ENCODE results near the gene LRRC10B.

The LRRC10B gene

DNA sequence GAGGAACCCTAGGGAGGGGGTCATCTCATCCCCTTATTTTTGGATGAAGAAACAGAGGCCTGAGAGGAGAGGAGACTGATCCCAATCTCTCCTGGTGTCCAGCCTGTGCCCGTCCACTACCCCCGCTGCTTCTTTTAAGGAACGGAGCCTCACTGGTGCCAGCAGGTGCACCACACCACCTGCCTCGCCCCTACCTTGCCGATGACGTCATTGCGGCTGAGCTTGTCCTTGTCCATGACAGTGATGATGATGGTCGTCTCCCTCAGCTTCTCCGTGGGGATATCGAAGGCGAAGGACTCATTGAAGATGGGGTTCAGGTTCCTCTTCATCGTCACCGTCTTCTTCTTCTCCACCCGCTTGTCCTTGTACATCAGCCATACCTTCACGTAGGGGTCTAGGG, 14.3 kb downstream of the LRRC10B start:
- Histone ChIP-seq H3K9me3 (ENCODE audit: insufficient read depth, low read length) (no peaks in the 10 kb centered on the region), H3K4me3 (ENCODE audit: low read length) (no peak overlapping the region), H3K27me3 (ENCODE audit: low read depth, low read length) (peaks cover 38% of the 10 kb centered on the region), H3K4me1 (ENCODE audit: low read length) (no peaks in the 10 kb centered on the region), H2AFZ (ENCODE audit: low read depth, low read length) (no peak overlapping the region), H3K36me3 (replicated peaks; ENCODE audit: low read depth, low read length) (no peaks in the 10 kb centered on the region), H3K4me2 (ENCODE audit: low read length) (no peak overlapping the region), H3K9ac (ENCODE audit: low read length) (no peak overlapping the region), H3K79me2 (ENCODE audit: low read length) (no peaks in the 10 kb centered on the region), H3K27ac (ENCODE audit: low read length) (no peak overlapping the region), H4K20me1 (ENCODE audit: insufficient read depth, low read length) (no peaks in the 10 kb centered on the region)
- TF ChIP-seq, protein P1, sequence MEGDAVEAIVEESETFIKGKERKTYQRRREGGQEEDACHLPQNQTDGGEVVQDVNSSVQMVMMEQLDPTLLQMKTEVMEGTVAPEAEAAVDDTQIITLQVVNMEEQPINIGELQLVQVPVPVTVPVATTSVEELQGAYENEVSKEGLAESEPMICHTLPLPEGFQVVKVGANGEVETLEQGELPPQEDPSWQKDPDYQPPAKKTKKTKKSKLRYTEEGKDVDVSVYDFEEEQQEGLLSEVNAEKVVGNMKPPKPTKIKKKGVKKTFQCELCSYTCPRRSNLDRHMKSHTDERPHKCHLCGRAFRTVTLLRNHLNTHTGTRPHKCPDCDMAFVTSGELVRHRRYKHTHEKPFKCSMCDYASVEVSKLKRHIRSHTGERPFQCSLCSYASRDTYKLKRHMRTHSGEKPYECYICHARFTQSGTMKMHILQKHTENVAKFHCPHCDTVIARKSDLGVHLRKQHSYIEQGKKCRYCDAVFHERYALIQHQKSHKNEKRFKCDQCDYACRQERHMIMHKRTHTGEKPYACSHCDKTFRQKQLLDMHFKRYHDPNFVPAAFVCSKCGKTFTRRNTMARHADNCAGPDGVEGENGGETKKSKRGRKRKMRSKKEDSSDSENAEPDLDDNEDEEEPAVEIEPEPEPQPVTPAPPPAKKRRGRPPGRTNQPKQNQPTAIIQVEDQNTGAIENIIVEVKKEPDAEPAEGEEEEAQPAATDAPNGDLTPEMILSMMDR (IDR thresholded peaks at IDR 0.05; ENCODE audit: low read depth, low read length): no peak
- no peak for TF ChIP-seq EZH2phosphoT487 (IDR thresholded peaks at IDR 0.05; ENCODE audit: low read depth)

- Histone ChIP-seq H2AFZ (ENCODE audit: low read depth, low read length) (no peak overlapping the region), H3K4me3 (ENCODE audit: low read length) (no peak overlapping the region), H3K79me2 (ENCODE audit: low read length) (no peaks in the 10 kb centered on the region)
Observed at GRCh38 chr11:61524446-61524845, 15.9 kb downstream of the LRRC10B start.

DNA sequence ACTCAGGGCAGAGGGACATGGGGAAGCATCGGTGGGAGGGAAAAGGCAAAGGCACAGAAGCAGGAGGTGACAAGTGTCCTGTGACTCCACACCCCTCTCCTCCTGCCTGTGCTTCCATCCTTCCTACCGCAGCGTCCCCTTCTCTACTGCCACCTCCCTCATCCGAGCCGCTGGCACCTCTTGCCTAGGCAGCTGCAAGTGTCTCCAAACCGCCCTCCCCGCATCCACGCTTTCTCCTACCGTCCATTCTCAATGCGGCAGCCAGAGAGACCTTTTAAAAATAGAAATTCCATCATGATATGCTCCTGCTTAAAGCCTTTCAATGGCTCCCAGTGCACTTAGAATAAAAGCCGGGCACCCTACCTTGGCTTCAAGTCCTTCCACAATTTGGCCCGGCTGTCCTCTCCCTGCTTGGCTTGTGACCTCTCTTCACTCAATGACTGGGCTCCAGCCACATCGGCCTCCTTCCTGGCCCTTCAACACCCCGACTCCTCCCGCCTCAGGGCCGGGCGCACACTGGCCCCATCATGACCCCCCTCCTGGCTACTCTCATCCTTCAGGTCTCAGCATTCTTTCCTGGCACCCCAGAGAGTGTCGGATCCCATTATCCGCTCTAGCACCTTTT, 16.5 kb downstream of the LRRC10B start:
- H2AFZ ChIP-seq (ENCODE audit: low read depth, low read length): no peak overlapping the region
- H3K79me2 ChIP-seq (ENCODE audit: low read length): no peaks in the 10 kb centered on the region
- no peak overlapping the region for H3K9ac ChIP-seq (ENCODE audit: low read length)
- H3K36me3 ChIP-seq (replicated peaks; ENCODE audit: low read depth, low read length): no peaks in the 10 kb centered on the region
- no peak for TF ChIP-seq EZH2phosphoT487 (IDR thresholded peaks at IDR 0.05; ENCODE audit: low read depth)
- TF ChIP-seq, protein P1 (IDR thresholded peaks at IDR 0.05; ENCODE audit: low read depth, low read length): no peak
- peaks cover 41% of the 10 kb centered on the region for H3K27me3 ChIP-seq (ENCODE audit: low read depth, low read length)
- no peak overlapping the region for H3K4me3 ChIP-seq (ENCODE audit: low read length)
- no peaks in the 10 kb centered on the region for H4K20me1 ChIP-seq (ENCODE audit: insufficient read depth, low read length)
- no peaks in the 10 kb centered on the region for H3K4me1 ChIP-seq (ENCODE audit: low read length)
- H3K9me3 ChIP-seq (ENCODE audit: insufficient read depth, low read length): no peaks in the 10 kb centered on the region
- H3K27ac ChIP-seq (ENCODE audit: low read length): no peak overlapping the region
- H3K4me2 ChIP-seq (ENCODE audit: low read length): no peak overlapping the region

More at GRCh38 chr11:61524446-61524845, 15.9 kb downstream of the LRRC10B start:
- TF ChIP-seq EZH2phosphoT487 (IDR thresholded peaks at IDR 0.05; ENCODE audit: low read depth): no peak
- TF ChIP-seq, protein P1 (IDR thresholded peaks at IDR 0.05; ENCODE audit: low read depth, low read length): no peak
- Histone ChIP-seq H3K9ac (ENCODE audit: low read length) (no peak overlapping the region), H3K4me2 (ENCODE audit: low read length) (no peak overlapping the region), H3K27ac (ENCODE audit: low read length) (no peak overlapping the region), H3K36me3 (replicated peaks; ENCODE audit: low read depth, low read length) (no peaks in the 10 kb centered on the region), H3K27me3 (ENCODE audit: low read depth, low read length) (peaks cover 38% of the 10 kb centered on the region), H3K9me3 (ENCODE audit: insufficient read depth, low read length) (no peaks in the 10 kb centered on the region), H3K4me1 (ENCODE audit: low read length) (no peaks in the 10 kb centered on the region), H4K20me1 (ENCODE audit: insufficient read depth, low read length) (no peaks in the 10 kb centered on the region)

DNA sequence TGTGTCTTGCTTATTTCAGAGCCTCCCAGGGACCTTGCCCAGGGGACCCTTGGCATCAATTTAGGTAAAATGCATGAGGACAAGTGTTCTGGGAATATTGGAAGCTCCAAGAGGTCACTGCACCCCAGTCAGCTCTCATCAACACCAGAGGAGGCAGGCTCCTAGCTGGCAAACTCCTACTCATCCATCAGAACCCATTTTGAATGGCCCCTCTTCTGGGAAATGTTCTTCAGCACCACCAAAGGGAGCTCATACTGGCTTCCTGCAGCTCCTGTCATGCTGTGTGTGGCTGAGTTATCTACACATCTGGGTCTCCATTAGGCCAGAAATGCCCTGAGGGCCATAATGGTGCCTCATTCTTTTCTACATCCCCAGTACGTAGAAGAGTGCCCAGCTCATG, 17.7 kb downstream of the LRRC10B start:
- TF ChIP-seq, protein P1 (IDR thresholded peaks at IDR 0.05; ENCODE audit: low read depth, low read length): no peak
- TF ChIP-seq EZH2phosphoT487 (IDR thresholded peaks at IDR 0.05; ENCODE audit: low read depth): no peak
- no peaks in the 10 kb centered on the region for H3K9me3 ChIP-seq (ENCODE audit: insufficient read depth, low read length)
- H3K79me2 ChIP-seq (ENCODE audit: low read length): no peaks in the 10 kb centered on the region
- H3K9ac ChIP-seq (ENCODE audit: low read length): no peak overlapping the region
- peaks cover 51% of the 10 kb centered on the region for H3K27me3 ChIP-seq (ENCODE audit: low read depth, low read length)
- no peak overlapping the region for H3K4me3 ChIP-seq (ENCODE audit: low read length)
- no peak overlapping the region for H3K27ac ChIP-seq (ENCODE audit: low read length)
- no peak overlapping the region for H3K4me2 ChIP-seq (ENCODE audit: low read length)
- no peaks in the 10 kb centered on the region for H3K36me3 ChIP-seq (replicated peaks; ENCODE audit: low read depth, low read length)
- H3K4me1 ChIP-seq (ENCODE audit: low read length): no peaks in the 10 kb centered on the region
- H4K20me1 ChIP-seq (ENCODE audit: insufficient read depth, low read length): no peaks in the 10 kb centered on the region
- no peak overlapping the region for H2AFZ ChIP-seq (ENCODE audit: low read depth, low read length)

Measured in OCI-LY3 (cell line).